Measurements from ENCODE around the gene CIB4.

The CIB4 gene

GRCh38 chr2:26606847-26607190, 34.3 kb downstream of the CIB4 start:
- DNase-seq (ENCODE audit: low spot score) = peak; percentile 67

DNA sequence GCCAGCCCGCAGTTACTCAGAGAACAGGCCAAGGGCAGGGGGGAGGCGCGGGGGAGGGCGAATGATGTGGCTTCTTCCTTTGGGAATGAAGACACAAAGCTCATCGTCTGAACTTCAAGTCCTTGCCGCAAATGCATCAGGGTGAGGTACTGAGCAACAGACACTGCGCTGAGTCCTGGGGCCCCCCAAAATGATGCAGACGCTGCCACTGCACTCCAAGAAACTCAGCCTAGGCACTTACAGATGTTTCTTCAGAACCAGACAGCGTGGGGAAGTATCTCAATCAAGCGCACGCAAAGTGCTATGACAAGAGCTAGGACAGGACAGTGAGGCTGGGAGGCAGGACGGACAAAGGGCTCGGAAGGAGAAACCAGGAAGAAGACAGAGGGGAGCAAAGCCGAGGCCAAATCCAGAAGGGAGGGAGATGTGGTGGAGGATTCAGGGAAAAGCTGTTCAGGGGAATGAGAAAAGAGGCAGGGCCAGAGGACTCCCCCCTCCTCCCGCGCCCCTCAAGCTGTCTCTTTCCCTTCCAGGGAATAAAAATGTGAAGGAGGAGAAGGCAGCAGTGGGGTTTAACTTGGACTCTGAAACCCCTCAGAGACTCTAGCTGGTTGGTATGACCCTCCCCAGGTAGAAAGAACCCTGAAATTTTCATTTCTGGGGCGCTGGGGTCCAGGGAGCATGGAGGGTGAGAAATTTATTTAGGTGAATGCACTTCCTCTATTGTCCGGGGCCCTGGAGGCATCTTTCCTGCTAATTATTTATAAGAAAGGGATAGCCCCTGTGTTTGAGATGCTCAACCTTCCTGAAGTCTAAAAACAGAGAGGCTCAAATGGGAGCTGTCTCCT, 34.9 kb downstream of the CIB4 start:
- no peak for DNase-seq (ENCODE audit: low spot score)

GRCh38 chr2:26605195-26605998, 35.8 kb downstream of the CIB4 start:
- DNase-seq (ENCODE audit: low spot score) = peak; percentile 58

DNA sequence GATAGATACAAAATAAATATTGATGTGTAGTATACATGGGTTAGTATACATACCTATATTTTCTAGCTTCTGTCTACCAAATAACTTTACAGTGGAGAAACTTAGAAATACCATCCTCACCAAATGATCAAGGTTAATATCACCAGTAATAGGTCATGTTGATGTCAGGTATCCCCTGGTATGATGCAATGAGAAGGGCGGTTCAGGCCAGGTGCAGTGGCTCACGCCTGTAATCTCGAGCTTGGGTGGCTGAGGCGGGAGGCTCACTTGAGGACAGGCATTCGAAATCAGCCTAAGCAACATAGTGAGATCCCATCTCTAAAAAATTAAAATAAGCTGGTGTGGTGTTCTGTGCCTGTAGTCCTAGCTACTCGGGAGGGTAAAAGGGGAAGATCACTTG, 38.6 kb downstream of the CIB4 start:
- DNase-seq (ENCODE audit: low spot score) = no peak

DNA sequence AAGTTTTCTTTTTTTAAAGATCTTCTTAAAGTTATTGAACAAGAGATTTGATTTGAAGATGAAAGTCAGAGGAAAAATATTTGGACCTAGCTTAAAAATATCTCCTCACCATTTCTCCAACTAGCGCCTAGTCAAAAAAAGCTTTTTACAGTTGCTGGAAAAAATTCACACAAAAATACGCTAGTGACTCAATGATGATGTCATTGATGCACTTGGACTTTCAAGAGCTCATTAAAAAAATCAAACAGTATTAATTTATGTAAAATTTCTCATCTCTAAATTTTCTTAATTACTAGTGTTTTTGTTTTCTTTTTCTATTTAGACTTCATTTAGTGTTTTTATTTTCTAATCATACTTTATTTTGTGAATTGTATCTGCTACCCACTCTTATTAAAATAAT, 41.8 kb downstream of the CIB4 start:
- no peak for DNase-seq (ENCODE audit: low spot score)

- DNase-seq (ENCODE audit: low spot score) = no peak
These were observed 42.2 kb downstream of the CIB4 start for GRCh38 chr2:26598996-26599373.

- no peak for DNase-seq (ENCODE audit: low spot score)
These were observed 42.7 kb downstream of the CIB4 start for GRCh38 chr2:26598336-26598995.

DNA sequence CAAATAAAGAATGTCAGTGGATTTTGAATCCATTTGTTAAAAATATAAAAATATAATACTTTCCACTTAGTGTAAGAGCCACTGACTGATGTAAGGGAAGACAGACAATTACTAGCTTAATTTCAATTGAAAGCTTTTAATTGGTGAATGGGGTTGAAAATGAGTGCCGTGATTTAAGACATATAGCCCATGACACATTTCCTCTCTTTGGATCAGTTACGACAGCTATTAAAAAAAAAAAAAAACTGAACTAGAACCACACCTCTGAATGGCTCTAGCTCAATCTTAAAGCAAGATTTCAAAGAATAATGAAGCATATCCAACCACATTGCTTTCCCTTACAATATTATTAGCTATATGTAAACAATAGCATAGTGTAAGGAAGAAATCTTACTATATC, 44.0 kb downstream of the CIB4 start:
- no peak for DNase-seq (ENCODE audit: low spot score)

DNA sequence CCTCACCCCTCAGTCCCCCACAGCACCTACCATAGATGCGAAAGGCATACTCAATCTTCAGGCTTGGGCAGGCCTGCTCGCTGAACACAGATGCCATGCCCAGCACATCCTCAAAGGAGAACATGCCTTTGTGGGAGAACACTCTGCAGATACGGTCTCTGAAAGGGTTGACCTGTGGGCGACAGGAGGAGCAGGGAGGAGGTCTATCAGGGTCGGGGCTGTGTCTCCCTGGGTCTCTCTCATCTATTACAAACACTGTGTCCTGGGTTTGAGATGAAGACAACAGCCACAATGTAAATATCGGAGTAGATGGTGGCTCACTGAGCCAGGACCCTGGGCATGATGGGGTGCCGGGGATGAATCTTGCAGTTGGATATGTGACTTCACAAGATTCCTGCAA, 46.0 kb downstream of the CIB4 start:
- no peak for DNase-seq (ENCODE audit: low spot score)

DNA sequence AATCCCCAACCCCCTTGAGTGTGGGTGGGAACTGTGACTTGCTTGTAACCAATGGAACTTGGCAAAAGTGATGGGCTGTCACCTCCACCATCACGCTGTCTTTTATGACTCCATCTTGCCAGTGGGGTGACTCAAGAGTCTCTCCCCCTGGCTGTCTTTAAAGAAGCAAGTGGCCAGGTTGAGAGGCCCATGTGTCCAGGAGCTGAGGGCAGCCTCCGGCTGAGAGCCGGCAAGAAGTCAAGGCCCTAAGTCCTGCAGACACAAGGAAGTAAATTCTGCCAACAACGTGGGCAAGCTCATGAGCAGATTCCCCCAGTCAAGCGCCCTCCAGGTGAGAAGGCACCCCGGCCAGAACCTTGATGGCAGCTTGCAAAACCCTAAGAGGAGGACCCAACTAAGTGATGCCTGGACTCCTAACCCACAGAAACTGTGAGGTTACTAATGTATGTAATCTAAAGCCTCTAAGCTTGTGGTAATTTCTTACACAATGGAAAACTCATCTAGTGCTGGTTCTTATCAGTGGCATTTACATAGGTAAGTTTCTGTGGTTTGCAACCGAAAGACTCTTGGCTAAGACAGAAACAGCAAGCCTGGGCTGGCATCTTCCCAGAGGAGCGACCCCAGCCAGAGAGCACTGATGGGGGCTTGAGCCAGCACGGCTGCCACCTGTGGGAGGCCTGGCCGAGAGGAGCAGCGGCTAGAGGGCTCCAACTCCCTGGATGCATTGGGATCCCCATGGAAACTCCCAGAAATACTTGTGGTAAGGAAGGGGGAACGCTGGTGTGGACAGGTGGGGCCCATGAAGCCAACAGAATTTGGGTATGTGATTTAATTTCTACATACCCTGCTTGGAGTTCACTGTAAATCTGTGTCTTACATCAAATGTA, 49.3 kb downstream of the CIB4 start:
- no peak for DNase-seq (ENCODE audit: low spot score)

GRCh38 chr2:26590980-26591618, 50.1 kb downstream of the CIB4 start:
- DNase-seq (ENCODE audit: low spot score) = no peak

DNA sequence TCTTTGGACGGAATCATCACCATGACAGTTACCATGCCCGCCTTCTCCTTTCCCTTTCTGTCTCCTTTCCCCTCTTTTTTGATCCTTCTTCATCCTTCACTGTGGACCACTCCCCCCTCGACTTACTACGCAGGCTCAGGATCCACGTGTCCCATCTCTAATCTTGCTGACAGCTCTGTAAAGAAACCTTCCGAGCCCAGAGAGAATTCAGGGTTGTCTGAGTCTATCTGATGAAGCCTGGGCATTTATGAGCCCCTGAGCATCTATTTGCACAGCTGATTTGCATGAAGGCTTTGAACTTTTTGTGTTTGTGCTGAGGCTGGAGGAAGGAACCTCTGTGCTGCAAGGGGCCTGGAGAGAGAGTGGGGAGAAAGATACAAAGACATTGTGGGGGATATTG, 50.7 kb downstream of the CIB4 start:
- DNase-seq (ENCODE audit: low spot score) = no peak

DNA sequence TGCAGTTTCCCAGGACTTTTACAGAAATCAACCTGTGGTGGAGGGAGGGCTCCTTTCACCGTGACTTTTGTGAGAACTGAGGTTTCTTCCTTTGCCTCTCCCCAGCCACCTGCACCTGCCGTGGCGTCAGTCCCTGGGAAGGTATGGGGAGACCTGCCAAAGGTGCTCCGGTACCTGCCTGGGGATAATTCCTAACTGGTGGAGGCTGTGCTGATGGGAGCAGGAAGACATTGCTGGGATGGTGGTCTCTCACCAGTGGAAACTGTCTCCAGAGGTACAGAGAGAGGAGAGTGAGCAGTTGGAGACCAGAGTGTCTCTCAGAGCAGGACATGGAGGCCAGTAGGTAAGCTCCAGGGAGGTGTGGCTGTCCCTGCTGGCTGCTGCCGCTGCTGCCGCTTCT, 52.6 kb downstream of the CIB4 start:
- DNase-seq (ENCODE audit: low spot score) = no peak

DNA sequence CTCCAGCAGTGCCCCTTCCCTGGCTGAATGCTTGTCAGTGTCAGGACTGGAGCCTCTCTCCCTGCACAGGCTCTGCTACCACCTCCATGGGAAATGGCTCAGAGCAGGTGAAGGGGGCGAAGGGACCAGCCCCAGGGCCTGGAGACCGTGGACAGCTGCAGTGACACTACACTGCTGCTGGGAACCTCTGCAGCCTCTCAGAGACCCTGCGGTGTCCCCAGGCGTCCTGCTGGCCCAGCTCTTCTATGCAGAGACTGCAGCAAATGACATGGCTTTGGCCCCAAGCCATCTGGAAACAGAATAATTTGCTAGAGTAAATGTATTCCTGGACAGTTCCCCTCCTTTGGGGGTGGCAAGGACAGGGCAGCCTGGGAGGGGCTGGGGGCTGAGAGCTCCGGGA, 53.2 kb downstream of the CIB4 start:
- no peak for DNase-seq (ENCODE audit: low spot score)

DNA sequence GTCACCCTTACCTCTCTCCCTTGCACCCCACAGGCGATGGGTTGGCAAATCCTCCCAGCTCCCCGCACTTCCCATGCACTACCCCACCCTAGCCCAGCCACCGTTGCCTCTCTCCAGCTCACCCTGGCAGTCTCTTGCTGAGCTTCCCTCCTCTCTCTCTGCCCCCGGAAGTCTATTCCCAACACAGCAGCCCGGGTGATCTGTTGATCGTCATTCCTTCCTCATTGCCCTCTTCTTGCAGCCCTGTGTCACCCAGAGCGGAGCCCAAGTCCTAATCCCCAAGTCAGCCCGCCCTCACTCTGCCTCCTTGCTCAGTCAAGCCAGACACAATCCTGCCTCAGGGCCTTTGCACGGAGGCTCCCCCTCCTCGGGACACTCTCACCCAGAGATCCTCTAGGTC, 55.2 kb downstream of the CIB4 start:
- no peak for DNase-seq (ENCODE audit: low spot score)

DNA sequence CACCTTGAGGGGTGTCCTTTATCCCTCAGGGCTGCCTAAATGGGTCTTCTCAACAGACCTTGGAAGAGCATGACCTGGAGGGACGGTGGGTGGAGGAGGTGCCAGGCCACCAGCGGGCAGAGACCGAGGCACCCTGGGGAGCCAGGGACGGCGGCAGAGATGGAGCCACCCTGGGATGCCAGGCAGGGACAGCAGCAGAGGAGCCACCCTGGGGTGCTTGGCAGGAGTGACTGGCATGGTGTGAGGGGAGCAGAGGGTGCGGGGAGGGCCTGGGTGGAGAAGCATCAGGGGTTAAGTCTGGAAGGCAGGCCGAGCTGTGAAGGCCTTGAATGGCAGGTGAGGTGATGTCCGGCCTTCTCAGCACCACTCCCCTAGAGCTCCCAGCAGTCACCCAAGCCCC, 56.1 kb downstream of the CIB4 start:
- DNase-seq (ENCODE audit: low spot score) = no peak

DNA sequence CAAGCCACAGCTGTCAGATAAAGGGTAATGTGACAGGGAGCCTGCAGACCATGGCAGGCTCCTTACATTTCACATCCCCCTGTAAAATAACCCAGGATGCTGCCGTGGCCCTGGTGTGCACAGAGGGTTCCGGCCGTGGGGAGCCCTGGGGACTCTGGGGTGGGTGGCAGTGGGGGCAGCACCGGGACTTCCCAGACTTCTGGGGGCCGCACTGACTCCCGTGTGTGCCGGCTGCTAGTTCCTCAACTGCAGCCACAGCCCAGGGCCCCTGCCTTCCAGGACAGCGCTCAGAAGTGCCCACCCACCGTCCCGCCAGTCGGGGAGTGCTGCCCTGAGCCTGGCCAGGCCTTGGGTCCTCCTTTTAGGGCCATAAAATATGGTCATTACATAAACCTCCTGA, 56.5 kb downstream of the CIB4 start:
- DNase-seq (ENCODE audit: low spot score) = no peak

DNA sequence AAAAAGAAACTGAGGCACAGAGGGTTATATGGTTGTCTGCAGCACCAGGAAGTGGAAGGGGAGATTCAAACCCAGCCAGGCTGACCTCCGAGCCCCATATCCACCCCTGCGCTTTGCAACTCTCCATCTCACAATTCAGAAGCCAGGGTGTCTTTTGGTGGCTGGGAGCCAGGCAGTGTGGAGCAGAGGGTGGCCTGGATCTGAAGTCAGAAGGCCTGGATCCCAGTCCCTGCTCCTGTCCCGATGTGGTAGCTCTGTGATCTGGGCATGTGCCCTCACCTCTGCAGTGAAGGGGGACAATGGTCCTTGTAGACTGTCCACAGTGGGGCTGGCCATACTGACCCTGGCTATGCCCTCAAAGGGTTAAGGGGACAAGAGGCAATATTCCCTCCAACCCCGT, 57.0 kb downstream of the CIB4 start:
- no peak for DNase-seq (ENCODE audit: low spot score)

GRCh38 chr2:26583381-26583911, 57.7 kb downstream of the CIB4 start:
- DNase-seq (ENCODE audit: low spot score) = no peak

DNA sequence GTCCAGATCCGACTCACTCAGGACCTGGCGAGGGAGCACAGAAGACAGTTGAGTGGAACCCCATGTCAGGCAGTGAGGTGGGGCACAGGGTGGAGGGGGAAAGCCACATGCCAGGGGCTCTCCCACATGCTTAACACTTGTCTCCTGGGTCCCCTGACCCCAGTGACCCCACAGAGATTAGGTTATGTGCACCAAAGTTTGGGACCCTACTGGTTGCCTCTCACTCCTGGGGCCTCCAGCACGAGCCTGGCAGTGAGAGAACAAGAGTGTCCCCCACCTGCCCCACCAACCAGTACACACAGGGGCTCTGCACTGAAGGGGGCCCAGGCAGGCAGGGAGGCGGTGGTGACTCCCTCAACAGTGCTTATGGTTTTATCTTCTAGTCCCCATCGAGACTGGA, 58.3 kb downstream of the CIB4 start:
- no peak for DNase-seq (ENCODE audit: low spot score)
